ENCODE results near the gene WWOX.

WWOX gene

DNA sequence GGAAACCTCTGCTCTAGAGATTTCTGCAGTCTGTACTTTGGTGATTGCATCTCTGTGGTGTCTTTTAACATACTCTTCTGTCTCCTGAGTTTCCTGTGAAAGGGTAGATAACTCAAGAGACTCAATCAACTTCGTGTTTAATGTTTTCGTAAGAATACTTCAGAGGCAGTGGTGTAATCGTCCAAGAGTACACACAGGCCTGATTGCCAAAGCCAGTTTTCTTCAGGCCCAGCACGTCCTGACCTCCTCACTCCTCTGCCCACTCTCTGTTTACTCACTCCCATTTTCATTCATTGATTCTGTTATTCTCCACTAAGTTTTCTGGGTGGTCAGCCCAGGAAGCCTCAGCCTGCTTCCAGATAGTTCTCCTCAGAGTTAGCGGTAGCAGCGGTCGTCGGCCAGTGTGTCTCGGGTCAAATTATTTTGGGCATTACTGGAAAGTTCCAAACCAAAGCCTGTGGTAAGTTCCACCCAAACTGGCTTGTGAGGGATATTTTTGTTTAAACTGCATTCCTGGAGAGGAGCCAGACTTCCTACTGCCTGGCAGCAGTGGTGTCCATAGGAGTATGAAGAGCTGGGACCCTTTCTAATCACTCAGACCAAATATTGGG lies 293.2 kb downstream of the WWOX start:
- DNase-seq (ENCODE audit: low read depth, low spot score) = no peak

GRCh38 chr16:78395035-78395434 lies 295.6 kb downstream of the WWOX start:
- DNase-seq (ENCODE audit: low read depth, low spot score) = no peak

DNA sequence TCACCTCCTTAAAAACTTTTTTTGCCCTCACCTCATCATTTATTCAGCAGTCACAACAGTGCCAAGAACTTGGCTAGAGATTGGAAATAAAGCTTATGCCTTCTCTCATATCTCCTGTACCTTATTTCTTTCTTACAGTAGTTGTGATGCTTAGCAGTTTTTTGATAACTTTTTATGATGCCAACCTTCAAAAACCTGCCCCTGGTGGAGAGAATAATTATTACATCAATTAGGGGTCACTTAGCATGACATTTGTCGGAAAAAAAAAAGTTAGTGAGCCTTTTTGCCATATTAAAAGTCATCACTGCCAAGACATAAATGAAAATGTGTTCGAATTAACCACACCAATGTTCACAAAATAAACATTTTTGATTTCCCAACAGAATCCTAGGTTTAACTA lies 296.6 kb downstream of the WWOX start:
- no peak for DNase-seq (ENCODE audit: low read depth, low spot score)

DNA sequence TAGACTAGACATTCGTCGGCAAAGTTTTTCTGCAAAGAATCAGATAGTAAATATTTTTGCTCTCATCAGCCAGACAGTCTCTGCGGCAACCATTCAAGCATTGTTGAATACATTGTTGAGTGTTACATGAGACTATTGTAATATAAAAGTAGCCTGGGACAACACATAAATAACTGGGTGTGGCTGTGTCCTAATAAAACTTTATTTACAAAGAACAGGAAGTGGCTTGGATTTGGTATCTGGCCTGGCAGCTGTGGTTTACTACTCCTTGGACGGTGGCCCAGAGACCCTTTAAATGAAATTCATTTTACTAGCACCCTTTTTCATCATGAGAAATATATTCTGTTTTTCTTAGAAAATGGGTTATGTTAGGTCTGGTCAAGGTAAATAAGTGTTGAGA lies 297.2 kb downstream of the WWOX start:
- DNase-seq (ENCODE audit: low read depth, low spot score) = no peak

DNA sequence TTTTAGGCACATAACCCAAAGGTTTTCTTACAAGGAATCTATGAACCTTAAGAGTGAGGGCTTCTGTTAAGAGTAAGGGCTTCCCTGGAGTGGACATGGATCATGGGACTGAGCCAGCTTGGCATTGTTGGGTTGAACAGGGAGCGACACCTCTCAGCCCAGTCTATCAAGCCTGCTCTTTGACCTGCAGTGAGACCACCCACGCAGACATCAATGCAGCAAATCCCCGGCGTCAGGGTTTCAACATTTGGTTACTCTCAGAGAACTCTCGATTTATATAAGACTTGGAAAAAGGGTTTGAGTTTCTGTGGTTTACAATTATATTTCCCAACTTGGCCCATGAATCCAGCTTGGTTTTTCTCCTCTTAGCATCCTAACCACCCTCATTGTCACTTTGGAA lies 299.9 kb downstream of the WWOX start:
- no peak for DNase-seq (ENCODE audit: low read depth, low spot score)

DNA sequence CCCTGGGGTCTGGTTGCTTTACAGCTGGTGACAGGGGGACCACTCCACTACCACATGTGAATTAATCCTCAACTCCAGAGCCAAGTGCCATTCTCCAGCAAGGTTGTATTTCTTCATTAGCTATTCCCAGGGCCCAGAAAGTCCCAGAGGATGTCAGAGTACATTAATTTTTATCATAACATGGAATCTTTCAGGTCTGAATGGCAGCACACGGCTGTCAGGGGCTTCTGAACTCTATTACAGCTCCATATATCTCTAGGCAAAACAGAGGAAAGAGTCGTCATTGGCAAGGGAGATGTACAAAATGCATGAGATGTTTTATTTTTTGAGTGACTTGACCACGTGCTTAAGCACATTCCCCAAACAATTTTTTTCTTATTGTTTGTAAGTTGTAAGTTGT lies 303.4 kb downstream of the WWOX start:
- DNase-seq (ENCODE audit: low read depth, low spot score) = no peak

DNA sequence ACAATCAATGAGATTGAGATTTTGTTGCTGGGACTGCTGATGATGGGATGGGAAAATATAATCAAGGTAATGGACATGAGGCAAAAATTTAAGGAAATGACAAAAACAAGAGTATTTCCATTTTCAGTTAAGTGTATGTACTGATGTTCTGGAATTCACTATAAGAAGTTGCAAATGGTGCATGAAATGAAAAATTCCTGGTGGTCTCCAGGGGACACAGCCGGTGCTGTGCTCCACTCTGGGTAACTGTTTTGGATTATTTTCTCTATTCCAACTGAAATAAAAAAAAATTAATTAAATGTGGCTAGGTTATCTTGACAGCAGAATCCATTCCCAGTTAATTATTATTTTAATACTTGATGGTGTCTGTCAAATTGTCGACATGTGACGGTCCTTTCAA lies 305.6 kb downstream of the WWOX start:
- no peak for DNase-seq (ENCODE audit: low read depth, low spot score)

- no peak for DNase-seq (ENCODE audit: low read depth, low spot score)
These were observed 306.4 kb downstream of the WWOX start for GRCh38 chr16:78405833-78406232.

- no peak for DNase-seq (ENCODE audit: low read depth, low spot score)
These were observed 307.7 kb downstream of the WWOX start for GRCh38 chr16:78407191-78407590.

- no peak for DNase-seq (ENCODE audit: low read depth, low spot score)
These were observed 314.2 kb downstream of the WWOX start for GRCh38 chr16:78413651-78414050.

DNA sequence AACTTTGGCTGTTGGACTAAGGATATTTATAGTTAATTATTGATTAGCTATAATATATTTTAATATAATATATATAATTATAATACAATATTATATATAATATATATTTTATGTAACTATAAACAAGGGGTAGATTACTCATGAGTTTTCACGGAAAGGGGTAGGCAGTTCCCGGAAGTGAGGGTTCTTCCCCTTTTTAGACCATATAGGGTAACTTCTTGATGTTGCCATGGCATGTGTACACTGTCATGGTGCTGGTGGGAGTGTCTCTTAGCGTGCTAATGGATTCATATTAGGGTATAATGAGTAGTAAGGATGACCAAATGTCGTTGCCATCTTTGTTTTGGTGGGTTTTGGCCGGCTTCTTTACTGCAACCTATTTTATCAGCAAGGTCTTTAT lies 315.6 kb downstream of the WWOX start:
- DNase-seq (ENCODE audit: low read depth, low spot score) = no peak

- no peak for DNase-seq (ENCODE audit: low read depth, low spot score)
These were observed 316.2 kb downstream of the WWOX start for GRCh38 chr16:78415669-78416068.

GRCh38 chr16:78416400-78416799 lies 316.9 kb downstream of the WWOX start:
- no peak for DNase-seq (ENCODE audit: low read depth, low spot score)

- peak; percentile 68 for DNase-seq (ENCODE audit: low read depth, low spot score)
These were observed 321.8 kb downstream of the WWOX start for GRCh38 chr16:78421181-78421708.

- DNase-seq (ENCODE audit: low read depth, low spot score) = no peak
These were observed 325.8 kb downstream of the WWOX start for GRCh38 chr16:78425281-78425680.

DNA sequence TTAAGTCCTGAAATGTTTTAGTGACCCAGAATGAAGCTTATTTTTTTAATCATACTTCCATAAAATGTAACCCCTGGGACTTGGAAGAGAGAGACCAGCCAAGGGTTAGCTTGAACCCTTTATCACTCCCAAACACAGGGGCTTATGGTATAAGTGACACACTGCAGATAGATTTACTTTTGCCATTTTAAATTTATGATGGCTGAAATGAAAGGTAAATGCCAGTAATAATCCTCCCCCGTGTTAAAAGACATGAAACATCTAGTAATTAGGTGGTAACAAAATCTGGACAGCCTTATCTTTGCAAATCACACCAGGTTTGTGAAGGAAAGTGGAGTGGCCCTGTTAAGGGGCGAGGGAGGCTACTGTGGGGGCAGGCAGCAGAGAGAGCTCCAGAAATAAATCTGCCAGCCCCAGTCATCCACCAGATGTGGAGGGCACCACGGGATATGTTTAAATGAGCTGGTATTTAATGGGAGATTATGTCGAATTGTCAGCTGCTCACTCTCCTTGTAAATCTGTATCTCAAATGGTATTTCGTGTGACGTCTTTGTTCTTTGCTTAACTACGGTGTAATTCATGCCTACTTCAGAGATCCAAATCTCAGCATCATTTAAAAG lies 326.5 kb downstream of the WWOX start:
- no peak for DNase-seq (ENCODE audit: low read depth, low spot score)

DNA sequence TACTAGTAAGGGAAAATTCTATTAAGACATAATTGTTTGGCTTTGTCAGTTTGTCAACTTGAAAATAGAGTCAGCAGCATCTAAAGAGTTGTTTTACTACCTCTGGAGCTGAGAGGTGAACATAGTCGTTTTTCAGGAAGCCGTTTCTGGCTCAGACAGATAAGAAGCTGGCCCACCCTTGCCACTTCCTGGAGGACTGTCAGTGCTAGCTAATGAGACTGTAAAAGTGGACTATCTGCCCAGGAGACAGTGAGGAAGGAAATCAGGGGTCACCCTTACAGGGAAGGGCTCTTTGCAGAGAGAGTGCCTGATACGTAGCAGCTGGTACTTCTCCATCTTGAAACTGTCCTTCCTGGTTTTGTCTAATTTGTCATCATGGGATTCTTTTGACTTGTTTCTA lies 328.7 kb downstream of the WWOX start:
- DNase-seq (ENCODE audit: low read depth, low spot score) = no peak

DNA sequence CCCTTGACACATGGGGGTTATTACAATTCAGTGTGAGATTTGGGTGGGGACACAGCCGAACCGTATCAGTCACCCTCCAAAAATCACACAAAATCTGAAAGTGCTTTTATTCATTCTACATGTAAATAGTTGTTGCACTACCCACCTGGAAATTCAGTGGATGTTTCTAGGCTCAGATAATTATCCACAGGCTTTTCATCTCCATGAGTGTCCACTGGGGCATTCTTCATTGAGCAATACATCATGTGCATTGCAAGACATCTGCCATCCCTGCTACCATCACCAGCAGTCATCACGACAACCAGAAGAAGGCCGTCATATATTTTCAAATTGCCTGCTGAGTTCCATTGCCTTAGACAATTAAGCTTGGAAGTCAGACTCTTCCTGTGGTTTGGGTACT lies 330.8 kb downstream of the WWOX start:
- DNase-seq (ENCODE audit: low read depth, low spot score) = no peak

DNA sequence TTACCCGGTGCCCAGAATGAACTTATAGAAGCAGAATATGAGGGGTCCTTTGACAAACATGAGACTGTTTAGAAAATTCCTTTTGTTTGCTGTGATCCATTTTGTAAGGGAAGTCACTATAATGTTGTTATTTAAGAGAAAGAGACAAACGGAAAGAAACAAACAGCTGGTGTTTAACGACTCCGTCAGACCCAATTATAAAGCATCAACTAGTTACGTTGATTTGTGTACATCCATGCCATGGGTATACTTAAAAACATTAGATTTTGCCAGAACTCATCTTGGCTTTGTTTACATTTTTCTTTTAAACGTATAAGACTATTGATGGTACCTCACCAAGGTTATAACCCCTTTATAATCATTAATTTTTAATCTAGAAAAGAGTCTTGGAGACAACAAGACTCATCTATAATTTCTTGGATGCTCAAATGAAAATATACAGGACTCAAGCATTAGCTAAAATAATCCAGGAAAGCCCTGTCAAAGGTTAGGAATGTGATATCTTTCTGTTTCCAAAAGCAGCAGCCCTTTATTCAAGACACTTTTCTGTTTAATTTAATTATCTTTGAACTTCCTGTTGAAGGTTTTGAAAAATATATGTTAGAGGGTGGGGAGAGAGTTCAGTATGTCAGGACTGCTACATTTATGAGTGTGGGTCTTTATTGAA lies 331.7 kb downstream of the WWOX start:
- no peak for DNase-seq (ENCODE audit: low read depth, low spot score)

DNA sequence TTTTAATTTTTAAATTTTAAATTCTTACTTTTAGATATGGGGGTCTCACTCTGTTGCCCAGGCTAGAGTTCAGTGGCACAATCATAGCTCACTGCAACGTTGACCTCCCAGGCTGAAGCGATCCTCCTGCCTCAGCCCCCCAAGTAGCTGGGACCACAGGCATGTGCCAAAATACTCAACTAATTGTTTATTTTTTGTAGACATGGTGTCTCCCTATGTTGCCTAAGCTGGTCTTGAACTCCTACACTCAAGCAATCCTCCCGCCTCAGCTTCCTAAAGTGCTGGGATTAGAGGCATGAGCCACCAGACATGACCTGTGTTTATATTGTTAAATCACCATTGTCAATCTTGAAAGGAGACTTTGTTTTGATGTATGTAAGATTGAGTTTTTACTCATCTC lies 332.2 kb downstream of the WWOX start:
- DNase-seq (ENCODE audit: low read depth, low spot score) = no peak

DNA sequence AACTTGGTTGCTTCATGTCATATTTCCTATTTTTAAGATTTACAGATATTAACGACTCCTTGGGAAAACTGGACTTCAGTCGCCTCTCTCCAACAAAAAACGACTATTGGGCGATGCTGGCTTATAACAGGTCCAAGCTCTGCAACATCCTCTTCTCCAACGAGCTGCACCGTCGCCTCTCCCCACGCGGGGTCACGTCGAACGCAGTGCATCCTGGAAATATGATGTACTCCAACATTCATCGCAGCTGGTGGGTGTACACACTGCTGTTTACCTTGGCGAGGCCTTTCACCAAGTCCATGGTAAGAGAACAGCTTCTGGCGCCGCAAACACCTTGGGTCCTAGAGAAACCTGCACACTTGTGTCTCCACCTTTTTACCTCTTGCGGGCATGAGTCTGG lies 333.0 kb downstream of the WWOX start:
- no peak for DNase-seq (ENCODE audit: low read depth, low spot score)

- DNase-seq (ENCODE audit: low read depth, low spot score) = no peak
These were observed 333.7 kb downstream of the WWOX start for GRCh38 chr16:78433116-78433515.

DNA sequence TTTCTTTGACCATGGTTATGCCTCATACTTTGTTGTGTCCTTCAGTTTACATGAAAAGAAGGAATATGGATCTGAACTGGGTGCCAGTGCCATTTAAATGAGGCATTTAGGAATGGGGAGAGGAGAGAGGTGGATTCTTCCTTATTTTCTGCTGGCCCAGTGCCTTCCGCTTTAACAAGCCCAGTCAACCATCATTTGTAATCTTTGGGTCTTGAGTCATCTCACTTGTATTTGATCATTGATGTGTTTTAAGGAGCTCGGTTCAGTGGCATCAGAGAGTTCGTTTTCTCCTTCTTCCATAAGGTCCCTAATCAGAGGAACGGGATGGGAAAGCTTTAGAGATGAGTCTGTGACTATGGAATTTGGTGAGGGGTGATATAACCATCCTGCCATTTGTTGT lies 334.9 kb downstream of the WWOX start:
- DNase-seq (ENCODE audit: low read depth, low spot score) = no peak
